Panc1 (cell line): ENCODE data around the gene PLCL1.

Experiments
- CTCF ChIP-seq: fragments of 450-650 bp; IDR thresholded peaks from 2 replicates; pipeline ENCODE4 v1.5.1; 2017; ENCODE audit warnings: mild to moderate bottlenecking
- POLR2AphosphoS5 ChIP-seq: IDR thresholded peaks from 2 replicates; pipeline ENCODE4 v1.6.1; 2012; ENCODE audit warnings: mild to moderate bottlenecking, low read depth, low read length, moderate library complexity
- SIN3A ChIP-seq: IDR thresholded peaks from 2 replicates; pipeline ENCODE4 v1.6.1; 2012; ENCODE audit warnings: low read depth, mild to moderate bottlenecking, low read length, moderate library complexity, borderline replicate concordance; ENCODE audit not compliant: insufficient read depth
- TCF7L2 ChIP-seq: IDR thresholded peaks from 2 replicates; pipeline ENCODE4 v1.6.1; 2011; ENCODE audit warnings: mild to moderate bottlenecking, low read depth, low read length, inconsistent platforms
- TF ChIP-seq, protein P1 (sequence below), 2 experiments: IDR thresholded peaks; 2 replicates each; pipeline ENCODE4 v1.6.1; 2011 to 2012; ENCODE audit warnings: low read depth in 2 of 2, control low read depth in 1 of 2, low read length in 1 of 2, mild to moderate bottlenecking in 1 of 2, moderate library complexity in 1 of 2; ENCODE audit not compliant: insufficient read depth in 1 of 2

DNA sequence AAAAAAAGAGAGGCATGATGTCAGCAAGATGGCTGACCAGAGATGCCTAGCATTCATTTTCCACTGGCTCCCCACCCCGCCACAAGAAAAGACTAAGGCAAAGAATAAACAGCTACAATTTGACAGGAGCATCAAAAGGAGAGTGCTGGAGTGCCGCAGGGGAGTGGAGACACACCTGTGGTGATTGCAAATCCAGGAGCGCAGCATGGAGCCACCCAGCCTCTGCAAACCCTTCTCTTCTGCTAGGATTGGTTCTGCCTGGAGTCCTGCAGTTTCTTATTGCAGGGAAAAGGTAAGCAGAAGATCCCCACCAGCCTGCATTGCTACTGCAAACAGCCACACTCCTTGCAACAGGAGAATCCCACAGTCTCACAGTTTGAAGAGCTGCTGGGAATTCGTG is 45.4 kb upstream of the PLCL1 start:
- no peak for TF ChIP-seq CTCF
- no peak for TF ChIP-seq POLR2AphosphoS5
- no peak for TF ChIP-seq SIN3A
- TF ChIP-seq, protein P1, sequence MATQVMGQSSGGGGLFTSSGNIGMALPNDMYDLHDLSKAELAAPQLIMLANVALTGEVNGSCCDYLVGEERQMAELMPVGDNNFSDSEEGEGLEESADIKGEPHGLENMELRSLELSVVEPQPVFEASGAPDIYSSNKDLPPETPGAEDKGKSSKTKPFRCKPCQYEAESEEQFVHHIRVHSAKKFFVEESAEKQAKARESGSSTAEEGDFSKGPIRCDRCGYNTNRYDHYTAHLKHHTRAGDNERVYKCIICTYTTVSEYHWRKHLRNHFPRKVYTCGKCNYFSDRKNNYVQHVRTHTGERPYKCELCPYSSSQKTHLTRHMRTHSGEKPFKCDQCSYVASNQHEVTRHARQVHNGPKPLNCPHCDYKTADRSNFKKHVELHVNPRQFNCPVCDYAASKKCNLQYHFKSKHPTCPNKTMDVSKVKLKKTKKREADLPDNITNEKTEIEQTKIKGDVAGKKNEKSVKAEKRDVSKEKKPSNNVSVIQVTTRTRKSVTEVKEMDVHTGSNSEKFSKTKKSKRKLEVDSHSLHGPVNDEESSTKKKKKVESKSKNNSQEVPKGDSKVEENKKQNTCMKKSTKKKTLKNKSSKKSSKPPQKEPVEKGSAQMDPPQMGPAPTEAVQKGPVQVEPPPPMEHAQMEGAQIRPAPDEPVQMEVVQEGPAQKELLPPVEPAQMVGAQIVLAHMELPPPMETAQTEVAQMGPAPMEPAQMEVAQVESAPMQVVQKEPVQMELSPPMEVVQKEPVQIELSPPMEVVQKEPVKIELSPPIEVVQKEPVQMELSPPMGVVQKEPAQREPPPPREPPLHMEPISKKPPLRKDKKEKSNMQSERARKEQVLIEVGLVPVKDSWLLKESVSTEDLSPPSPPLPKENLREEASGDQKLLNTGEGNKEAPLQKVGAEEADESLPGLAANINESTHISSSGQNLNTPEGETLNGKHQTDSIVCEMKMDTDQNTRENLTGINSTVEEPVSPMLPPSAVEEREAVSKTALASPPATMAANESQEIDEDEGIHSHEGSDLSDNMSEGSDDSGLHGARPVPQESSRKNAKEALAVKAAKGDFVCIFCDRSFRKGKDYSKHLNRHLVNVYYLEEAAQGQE (IDR thresholded peaks at IDR 0.05; ENCODE audit: insufficient read depth in 1 of 2, low read depth in 2 of 2, low read length in 1 of 2), result no peak
- no peak for TF ChIP-seq TCF7L2
